ENCODE results near the gene SEM1. TPM values are rescaled to one million over a fixed set of nuclear protein-coding genes. Genes with fewer than 3 reads are reported as not detected.

The SEM1 gene
- total and polyA plus RNA-seq, 12 donors, result 41.4 to 176 (median 53.8) TPM

DNA sequence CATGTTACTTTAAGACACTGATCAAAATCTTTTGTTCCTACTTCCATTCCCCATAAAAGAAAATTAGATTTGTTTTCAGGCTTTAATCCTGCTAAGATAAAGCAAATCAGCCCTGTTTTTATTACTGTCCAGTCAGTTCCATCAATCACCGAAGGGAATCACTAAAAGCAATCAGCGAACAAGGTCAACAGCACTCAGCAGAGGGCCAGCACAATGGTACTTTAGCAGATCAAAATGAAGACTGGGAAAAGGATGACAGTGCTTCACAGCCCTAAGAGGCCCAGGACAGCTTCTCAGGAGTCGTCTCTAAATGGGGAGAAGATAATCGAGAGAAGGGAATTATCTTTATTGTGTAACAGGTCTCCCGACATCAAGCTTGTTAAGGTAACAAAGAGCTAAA, 32.7 kb downstream of the SEM1 start:
- 89 to 91% methylated on average over 5 of the region's 5 CpGs for WGBS, 2 donors
- intact Hi-C loops (cut with DNase I), result no loop called here
- Histone ChIP-seq H3K27ac (no peak overlapping the region), H3K27me3 (no peaks in the 10 kb centered on the region), H3K4me1 (peaks cover 0 to 5% (median 0%) of the 10 kb centered on the region in 9 donors), H3K9me3 (peaks cover 0 to 8% (median 0%) of the 10 kb centered on the region in 11 donors), H3K36me3 (peaks cover 0 to 20% (median 4%) of the 10 kb centered on the region in 9 donors), H3K4me3 (no peak overlapping the region)
- TF ChIP-seq, protein P1, sequence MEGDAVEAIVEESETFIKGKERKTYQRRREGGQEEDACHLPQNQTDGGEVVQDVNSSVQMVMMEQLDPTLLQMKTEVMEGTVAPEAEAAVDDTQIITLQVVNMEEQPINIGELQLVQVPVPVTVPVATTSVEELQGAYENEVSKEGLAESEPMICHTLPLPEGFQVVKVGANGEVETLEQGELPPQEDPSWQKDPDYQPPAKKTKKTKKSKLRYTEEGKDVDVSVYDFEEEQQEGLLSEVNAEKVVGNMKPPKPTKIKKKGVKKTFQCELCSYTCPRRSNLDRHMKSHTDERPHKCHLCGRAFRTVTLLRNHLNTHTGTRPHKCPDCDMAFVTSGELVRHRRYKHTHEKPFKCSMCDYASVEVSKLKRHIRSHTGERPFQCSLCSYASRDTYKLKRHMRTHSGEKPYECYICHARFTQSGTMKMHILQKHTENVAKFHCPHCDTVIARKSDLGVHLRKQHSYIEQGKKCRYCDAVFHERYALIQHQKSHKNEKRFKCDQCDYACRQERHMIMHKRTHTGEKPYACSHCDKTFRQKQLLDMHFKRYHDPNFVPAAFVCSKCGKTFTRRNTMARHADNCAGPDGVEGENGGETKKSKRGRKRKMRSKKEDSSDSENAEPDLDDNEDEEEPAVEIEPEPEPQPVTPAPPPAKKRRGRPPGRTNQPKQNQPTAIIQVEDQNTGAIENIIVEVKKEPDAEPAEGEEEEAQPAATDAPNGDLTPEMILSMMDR (IDR thresholded peaks at IDR 0.05), result no peak
- no peak for DNase-seq
- no peak for ATAC-seq

DNA sequence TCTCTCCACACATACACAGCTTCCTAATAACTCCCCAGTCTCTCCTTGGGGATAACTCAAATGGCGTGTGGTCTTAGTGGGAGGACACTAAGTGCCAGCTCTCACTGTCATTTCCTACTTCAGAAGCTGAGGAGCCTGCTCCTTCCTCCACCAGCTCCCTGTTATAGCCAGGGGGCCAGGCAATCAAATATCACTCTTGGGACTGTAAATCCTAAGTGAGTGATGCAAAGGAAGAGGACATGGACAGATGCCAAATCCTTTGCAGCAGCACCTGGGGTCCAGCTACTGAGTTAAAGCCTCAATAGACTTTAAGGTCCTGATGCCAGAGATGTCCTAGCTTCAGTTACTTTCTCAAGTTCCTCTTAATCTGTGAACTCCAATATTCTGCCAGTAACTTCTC, 34.1 kb downstream of the SEM1 start:
- Histone ChIP-seq H3K27ac (no peak overlapping the region), H3K4me3 (no peak overlapping the region), H3K36me3 (peaks cover 0 to 30% (median 4%) of the 10 kb centered on the region in 9 donors), H3K27me3 (no peaks in the 10 kb centered on the region), H3K4me1 (peaks cover 0 to 5% (median 0%) of the 10 kb centered on the region in 9 donors), H3K9me3 (no peaks in the 10 kb centered on the region)
- DNase-seq, result no peak
- intact Hi-C loops (cut with DNase I), result no loop called here
- no peak for ATAC-seq
- WGBS, 2 donors, result 60 to 75% methylated on average over 1 of the region's 1 CpG
- TF ChIP-seq, protein P1 (IDR thresholded peaks at IDR 0.05), result no peak

DNA sequence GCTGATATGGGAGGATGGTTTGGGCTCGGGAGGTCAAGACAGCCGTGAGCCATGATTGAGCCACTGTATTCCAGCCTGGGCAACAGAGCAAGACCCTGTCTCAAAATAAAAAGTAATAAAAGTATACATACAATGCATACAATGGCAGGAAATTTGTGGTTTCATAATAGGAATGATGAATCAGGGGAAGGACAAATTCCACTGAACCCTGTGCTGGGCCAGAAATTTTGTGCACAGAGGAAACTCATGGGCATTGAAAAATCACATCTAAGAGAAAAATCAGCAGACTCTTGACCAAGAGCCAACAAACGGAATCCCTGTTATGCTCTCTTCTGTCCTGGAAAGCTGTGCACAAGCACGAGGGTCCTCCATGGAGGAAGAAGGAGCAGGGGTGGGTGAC, 35.1 kb downstream of the SEM1 start:
- intact Hi-C loops (cut with DNase I), result no loop called here
- TF ChIP-seq, protein P1 (IDR thresholded peaks at IDR 0.05), result no peak
- no peaks in the 10 kb centered on the region for H3K9me3 ChIP-seq
- H3K36me3 ChIP-seq, result peaks cover 0 to 36% (median 4%) of the 10 kb centered on the region in 9 donors
- ATAC-seq, result no peak
- no peak overlapping the region for H3K27ac ChIP-seq
- DNase-seq, result no peak
- H3K27me3 ChIP-seq, result no peaks in the 10 kb centered on the region
- 84 to 91% methylated on average over 4 of the region's 4 CpGs for WGBS, 2 donors
- H3K4me3 ChIP-seq, result no peak overlapping the region
- H3K4me1 ChIP-seq, result peaks cover 0 to 5% (median 0%) of the 10 kb centered on the region in 9 donors

DNA sequence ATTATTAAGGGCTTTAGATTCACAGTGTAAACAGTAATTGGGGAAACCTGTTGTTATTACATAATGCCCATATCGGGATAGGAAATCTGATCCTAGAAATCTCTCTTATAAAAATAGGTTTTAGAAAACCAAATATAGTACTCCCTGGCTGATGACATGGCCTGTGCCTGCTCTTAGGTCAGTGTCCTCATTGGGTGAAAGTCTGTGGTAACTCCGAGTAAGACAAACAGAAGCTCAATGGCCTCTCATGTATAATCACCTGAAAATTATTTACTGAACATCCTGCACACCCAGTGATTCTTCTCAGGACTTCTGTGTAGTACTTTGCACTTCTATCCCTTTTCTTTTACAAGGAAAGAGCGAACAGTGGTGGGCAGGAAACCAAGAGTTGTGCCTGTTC, 37.8 kb downstream of the SEM1 start:
- no peak overlapping the region for H3K27ac ChIP-seq
- no peak overlapping the region for H3K4me3 ChIP-seq
- 92 to 97% methylated on average over 3 of the region's 3 CpGs for WGBS, 2 donors
- ATAC-seq (no peak), DNase-seq (no peak)
- no peaks in the 10 kb centered on the region for H3K9me3 ChIP-seq
- peaks cover 0 to 5% (median 0%) of the 10 kb centered on the region in 9 donors for H3K4me1 ChIP-seq
- intact Hi-C loops (cut with DNase I), result no loop called here
- peaks cover 0 to 53% (median 8%) of the 10 kb centered on the region in 9 donors for H3K36me3 ChIP-seq
- H3K27me3 ChIP-seq, result no peaks in the 10 kb centered on the region
- TF ChIP-seq, protein P1 (IDR thresholded peaks at IDR 0.05), result no peak

All from heart right ventricle (tissue), 16 donors.